HG03103 (cell line): Measurements from ENCODE around the gene CD8A.
"Not testable (repeated sequence)": the region's sequence is repeated elsewhere in the genome, so short reads cannot be mapped to it uniquely, and the experiment has no call there.

Experiments
- ATAC-seq: cut with Tn5 transposase; IDR thresholded peaks from one replicate; pipeline ENCODE4 v1.9.1; 2021; ENCODE audit warnings: low read depth; ENCODE audit not compliant: unreplicated experiment

The CD8A gene

GRCh38 chr2:86741889-86742498, 48.7 kb downstream of the CD8A start:
- ATAC-seq = not testable (repeated sequence)

GRCh38 chr2:86739889-86740288, 50.8 kb downstream of the CD8A start:
- ATAC-seq = not testable (repeated sequence)

- ATAC-seq = not testable (repeated sequence)
These were observed 51.2 kb downstream of the CD8A start for GRCh38 chr2:86739485-86739884.

GRCh38 chr2:86734896-86735295, 55.8 kb downstream of the CD8A start:
- ATAC-seq = not testable (repeated sequence)
